Hematopoietic multipotent progenitor cell treated with erythropoietin and hydrocortisone succinate and interleukin-3 and kit ligand, for 6 days (in vitro differentiated cells): ENCODE results near the gene HPCAL1.

Experiments
- DNase-seq: peaks from one replicate; pipeline ENCODE4 v3.0.0-alpha.2; 2015

HPCAL1 gene

DNA sequence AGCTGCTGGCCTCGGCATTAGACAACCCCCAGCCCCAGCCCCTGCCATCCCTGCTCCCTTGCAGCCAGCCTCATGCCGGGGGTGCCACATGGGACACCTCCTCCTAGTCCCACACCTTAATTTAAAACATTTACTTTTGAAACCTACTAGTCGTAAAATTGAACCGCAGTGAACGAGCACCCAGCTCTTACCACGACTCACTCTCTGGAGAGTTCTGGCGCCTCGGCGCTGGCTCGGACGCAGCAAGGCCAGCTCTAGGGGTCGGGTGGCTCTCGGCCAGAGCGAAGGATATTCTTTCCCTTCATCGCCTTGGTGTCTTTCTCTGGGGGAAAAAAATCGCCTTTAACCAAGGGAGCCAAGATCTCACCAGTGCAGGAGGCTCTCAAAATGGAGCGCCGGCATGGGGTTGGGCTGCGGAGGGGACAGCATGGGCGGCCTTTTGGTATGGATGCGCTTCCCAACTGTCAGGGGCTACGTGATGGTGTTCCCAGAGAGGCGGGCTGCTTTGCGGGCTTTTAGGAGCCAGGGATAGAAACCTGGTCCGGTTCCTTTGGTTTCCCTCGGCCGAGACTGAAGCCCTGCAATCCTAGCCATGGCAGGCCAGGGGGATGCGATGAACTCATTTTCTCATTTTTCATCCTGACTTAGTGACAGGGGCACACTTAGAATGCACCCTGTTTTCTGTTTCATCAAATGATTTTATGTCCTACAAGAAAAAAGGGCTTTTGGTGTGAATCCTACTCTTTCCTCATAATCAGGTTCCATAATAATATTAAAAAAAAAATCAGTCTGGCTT is 2.0 kb downstream of the HPCAL1 start:
- no peak for DNase-seq

DNA sequence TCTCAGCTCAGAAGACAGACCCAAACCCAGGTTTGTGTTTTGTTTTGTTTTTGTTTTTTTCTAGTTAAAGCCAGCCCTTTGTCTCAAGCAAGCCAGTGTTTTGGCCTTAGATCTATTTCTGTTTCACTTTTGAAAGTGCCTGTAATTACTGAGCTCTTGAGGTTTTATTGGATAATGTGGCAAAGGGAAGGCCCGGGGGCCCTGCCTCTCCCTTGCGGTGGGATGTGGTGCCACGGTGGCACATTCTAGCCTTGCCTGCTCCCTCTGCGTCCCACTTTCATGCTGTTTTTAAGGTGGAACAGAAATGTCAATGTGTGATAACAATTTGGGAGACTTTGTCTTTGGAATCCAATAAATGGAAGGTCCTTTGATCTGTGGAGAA is 2.5 kb downstream of the HPCAL1 start:
- peak; percentile 31 for DNase-seq

DNA sequence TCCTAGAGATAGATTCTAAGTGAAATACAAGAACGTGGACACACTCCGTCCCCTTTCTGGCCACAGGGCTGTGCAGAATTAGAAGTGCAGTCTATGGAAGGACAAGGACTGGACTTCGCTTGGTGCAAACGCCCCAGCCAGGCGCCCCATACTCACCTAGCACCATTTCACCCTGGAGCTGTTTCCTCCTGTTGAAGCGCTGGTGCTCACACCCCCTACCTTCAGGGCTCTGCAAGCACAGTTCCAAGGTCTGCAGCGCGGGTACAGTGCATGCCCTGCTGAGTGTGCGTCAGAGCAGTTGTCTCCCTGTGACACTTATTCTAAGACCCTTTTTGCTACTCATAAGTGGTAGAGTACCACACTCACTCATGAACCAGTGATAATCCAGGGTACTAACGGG is 3.0 kb downstream of the HPCAL1 start:
- no peak for DNase-seq

DNA sequence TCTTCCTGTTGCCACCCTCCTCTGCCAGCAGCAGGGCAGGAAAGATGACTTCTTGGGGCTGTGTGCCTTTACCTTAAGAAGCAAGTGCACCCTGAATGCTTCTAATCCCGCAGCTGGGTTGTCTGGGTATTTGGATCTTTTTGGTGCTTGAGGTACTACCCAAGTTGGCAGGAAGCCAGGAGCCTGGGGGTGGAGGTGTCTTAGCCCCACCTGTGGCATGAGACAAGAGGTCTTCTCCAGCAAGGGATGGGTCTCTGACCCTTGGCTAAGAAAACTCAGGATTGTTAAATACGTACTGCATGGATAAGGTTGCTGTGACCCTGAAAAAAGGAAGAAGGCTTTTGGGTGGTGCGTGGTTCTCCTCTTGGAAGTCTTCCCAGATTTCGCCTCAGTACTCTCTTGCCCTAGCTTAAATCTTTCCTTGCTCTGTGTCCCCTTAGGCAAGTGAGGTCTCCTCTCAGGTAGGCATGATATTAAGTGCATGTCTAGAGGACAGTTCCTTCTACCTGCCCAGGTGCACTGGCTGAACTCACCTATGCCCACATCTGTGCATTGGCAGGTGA is 4.3 kb downstream of the HPCAL1 start:
- DNase-seq, result no peak

DNA sequence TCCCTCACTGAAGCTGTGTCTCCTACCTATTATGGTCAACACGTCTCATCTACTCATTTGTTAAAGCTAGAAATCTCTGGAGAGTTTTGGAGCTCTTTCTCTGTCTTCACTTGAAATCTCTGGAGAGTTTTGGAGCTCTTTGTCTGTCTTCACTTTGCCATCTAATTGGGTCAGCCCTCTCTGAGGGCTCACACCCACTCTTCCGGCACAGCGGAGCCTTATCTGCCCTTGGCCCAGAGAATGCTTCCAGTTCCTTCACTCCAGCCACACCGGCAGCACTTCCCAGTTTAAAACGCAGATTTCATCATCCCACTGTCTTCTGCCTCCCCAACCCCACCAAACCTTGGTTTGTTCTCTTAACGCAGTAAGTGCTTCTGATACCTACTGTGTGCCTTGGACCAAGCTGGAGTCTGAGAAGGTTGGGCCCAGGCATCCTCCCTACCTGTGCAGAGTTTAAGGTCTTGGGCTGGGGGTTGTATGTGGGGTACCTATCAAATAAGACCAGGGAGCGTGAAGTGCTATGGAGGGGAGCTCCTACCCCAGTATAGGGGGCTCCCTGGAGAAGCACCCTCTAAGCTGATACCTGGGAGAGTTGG is 5.0 kb downstream of the HPCAL1 start:
- DNase-seq, result peak; percentile 56

DNA sequence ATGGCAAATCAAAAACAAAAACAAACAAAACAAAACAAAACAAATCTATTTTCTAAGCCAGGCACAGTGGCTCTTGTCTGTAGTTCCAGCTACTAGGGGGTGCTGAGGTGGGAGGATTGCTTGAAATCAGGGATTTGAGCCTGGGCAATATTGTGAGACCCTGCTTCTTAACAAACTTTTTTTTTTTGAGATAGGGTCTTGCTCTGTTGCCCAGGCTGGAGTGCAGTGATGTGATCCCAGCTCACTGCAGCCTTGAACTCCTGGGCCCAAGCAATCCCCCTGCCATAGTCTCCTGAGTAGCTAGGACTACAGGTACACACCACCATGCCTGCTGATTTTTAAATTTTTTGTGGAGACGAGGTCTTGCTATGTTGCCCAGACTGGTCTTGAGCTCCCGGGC is 6.2 kb downstream of the HPCAL1 start:
- DNase-seq, result no peak

DNA sequence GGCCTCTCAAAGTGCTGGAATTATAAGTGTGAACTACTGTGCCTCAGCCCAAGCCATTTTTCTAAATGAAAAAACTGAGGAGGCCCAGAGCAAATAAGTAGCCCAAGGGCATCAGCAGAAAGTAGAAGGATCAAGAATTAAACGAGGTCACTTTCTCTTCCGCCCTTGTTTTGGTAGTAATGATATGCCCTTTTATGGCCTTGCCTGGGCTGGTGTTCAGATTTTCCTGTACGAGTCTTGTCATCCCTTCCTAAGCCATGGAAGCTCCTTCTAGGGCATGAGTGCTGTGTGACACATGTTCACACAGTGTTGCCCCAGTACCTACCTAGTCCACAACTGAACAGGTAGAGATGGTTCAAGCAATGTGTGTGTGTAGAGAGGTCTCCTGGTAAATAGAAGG is 6.6 kb downstream of the HPCAL1 start:
- DNase-seq, result no peak

DNA sequence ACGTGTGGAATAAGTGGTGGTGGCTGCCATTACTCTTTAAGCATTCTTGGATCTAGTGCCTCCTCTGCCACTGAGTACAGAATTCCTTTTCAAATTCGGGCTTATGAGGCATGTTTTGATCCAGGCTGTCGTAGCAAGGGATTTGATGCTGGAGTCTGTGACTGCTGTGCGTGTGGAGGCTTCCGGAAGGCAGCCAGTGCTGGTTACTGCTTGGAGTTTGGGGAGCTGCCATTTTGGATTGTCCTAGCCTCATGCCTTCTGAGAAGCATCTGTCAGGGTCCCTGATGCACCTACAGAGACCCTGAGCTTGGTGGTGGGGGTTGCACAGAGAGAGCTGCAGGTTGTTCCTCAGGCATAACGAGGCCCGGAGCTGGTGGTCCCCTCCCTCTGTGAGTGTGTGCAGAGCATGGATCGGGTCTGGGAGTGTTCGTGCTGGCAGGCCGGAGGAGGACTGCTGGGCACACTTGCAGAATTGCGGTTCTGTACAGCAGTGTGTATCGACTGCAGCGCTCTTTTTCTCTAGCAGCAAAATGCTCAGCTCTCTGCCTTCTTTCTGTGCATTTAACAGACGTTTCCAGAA is 7.7 kb downstream of the HPCAL1 start:
- no peak for DNase-seq

DNA sequence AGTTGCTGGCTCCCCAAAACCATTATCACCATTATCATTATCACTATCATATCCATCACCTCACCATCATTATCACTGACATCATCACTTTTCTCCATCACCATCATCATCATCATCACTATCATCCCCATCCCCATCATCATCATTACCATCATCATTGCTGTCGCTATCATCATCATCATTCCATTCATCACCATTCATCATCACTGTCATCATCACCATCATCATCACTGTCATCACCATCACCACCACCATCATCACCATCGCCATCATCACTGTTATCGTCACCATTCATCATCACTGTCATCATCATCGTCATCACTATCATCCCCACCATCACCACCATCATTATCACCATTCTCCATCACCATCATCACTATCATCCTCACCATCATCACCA is 9.0 kb downstream of the HPCAL1 start:
- no peak for DNase-seq

DNA sequence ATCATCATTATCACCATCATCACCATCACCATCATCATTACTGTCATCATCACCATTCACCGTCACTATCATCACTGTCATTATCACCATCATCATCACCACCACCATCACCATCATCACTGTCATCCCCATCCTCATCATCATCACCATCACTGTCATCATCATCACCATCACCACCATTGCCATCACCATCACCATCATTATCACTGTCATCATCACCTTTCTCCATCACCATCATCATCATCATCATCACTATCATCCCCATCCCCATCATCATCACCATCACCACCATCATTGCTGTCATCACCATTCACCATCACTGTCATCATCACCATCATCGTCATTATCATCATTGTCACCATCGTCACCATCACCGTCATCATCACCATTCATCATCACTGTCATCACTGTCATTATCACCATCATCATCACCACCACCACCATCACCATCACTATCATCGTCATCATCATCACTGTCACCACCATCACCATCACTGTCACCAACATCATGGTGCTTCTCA is 9.8 kb downstream of the HPCAL1 start:
- DNase-seq, result no peak

DNA sequence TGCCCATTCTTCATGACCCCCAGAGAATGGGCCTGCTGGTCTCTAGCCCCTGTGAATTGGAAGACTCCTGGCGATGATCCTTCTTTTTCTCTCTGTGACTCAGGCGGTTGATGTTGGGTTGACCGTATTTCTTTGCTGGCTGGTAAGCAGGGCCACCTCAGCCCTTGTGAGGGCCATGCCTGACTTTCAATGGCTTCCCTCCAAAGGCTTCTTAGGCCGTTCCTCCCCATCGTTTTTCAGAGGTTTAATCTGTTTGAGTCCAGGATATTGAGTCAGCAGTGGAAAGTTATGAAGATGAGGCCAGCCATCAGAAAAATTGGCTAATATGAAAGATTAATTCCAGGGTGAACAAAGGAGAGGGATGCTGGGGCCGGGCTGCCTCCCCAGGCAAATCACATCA is 13.6 kb downstream of the HPCAL1 start:
- no peak for DNase-seq

DNA sequence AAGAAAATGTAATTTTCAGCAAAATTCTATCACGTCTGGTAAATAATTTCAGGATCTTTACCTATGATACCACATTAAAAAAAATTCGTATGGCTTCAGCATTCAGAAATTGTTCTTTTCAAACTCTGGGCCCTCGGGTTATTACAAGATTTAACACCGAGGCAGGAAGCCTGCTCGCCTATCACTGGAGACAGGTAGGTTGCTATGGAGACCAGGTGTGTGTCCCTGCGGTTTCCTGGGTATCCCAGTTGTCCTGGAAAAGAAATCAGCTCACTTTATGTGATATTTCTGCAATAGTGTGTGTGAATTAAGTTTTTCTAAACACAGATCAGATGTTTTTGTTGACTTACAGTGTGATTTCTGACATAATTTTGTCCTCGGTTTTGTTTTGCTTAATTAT is 14.2 kb downstream of the HPCAL1 start:
- no peak for DNase-seq

DNA sequence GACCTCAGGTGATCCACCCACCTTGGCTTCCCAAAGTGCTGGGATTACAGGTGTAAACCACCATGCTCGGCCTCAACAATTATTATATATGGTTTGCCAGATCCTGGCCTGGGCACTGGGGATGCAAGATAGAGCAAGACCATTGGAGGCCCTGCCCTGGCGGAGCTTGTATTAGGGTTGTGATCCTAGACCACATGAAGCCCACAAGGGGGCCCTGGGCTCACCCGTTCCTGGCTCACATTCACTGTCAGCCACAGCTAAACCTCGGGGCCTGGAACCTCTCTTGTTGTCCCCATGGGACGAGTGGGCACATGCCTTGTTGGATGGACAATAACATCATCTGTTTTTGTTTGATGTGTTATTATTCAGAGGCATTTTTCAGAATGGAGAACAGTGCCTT is 14.9 kb downstream of the HPCAL1 start:
- DNase-seq, result no peak

DNA sequence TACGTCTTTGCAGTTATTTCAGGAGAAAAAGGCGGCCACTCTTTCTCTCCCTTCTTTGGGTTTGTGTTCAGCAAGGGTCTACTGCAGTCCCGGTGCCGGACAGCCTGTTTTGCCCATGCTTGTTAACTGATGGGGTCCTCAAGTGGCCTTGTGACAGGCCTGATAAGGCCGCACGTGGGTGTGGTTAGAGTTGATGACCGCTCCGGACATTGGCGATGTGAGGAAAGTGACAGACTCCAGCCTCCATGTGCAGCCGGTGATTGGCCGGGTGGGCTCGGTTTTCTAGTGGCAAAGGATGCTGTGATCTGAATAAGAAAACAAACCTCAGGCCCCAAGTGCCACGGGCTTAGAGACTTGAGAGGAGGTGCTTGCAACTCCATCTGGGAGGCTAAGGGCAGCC is 15.6 kb downstream of the HPCAL1 start:
- no peak for DNase-seq

DNA sequence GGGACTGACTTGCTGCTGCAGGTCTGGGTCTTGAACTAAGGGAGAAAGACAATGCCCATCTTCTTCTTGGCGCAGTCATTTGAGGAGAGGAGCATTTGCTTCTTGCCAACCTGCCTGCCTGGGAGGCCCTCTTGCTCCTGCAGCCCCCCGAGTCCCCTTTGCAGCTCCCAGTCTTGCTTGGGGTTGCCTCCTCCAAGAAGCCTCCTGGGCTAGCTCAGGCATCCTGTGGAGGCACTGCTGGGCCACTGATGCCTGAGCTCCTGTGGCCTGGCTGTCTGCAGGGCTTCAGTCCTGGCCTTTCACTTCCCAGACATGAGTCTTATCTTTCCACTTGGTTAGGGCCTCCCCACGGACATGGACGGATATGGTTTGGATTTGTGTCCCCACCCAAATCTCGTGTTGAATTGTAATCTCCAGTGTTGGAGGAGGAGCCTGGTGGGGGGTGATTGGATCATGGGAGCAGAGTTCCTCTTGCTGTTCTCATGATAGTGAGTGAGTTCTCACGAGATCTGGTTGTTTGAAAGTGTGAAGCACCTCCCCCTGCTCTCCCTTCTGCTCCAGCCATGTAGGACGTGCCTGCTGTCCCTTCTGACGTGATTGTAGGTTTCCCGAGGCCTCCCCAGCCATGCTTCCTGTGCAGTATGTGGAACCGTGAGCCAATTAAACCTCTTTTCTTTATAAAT is 17.3 kb downstream of the HPCAL1 start:
- DNase-seq, result no peak

DNA sequence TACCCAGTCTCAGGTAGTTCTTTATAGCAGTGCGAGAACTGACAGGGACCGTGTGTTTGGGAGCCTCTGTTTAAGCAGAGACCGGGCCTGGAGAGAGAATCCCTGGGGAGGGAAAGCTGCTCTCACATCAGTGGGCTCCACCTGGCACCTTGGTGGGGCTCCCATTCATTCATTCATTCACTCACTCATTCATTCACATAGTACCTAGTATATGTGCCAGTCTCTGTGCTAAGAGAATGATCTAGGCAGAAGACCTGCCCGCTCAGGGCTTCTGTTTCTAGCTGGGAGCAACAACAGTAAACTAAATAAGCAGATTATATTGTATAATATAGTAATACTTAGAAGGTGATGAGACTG is 17.8 kb downstream of the HPCAL1 start:
- no peak for DNase-seq

DNA sequence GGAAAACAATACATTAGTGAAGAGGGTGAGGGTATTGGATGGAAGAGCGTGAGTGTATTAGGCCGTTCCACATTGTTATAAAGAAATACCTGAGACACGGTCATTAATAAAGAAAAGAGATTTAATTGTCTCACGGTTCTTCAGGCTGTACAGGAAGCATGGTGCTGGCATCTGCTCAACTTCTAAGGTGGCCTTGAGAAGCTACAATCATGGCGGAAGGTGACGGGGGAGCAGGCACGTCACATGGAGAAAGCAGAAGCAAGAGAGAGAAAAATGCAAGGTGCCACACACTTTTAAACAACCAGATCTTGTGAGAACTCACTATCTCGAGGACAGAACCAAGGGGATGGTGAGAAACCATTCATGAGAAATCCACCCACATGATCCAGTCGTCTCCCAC is 18.2 kb downstream of the HPCAL1 start:
- no peak for DNase-seq

DNA sequence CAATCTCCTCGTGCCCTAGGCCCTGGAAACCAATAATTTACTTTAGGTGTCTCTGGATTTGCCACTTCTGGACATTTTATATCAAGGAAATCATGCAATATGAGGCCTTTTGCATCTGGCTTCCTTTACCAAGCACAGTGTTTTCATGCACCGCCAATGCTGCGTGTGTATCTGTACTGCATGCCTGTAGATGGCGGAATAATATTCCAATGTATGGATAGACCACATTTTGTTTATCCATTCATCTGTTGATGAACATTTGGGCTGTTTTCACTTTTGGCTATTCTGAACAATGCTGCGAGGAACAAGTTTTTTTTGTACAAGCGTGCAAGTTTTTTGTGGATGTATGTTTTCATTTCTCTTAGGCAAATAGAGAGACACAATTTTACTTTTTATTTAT is 18.9 kb downstream of the HPCAL1 start:
- no peak for DNase-seq

DNA sequence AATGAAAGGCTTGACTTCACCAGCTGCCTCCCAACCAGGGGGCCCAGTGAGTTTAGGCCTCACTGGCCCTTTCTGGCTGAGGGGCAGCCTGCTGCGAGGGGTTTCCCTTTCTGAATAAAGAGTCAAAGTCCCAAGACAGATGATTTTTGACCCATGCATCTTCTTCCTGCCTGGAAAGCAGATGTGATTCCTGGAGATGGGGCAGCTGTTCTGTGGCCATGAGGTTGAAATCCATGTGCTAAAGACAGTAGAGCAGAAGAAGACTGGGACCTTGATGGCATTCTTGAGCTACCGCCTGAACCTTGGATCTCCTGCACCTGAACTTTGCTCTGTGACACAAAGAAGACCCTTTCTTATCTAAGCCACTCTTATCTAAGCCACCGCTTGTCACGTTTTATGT is 19.8 kb downstream of the HPCAL1 start:
- DNase-seq, result no peak

DNA sequence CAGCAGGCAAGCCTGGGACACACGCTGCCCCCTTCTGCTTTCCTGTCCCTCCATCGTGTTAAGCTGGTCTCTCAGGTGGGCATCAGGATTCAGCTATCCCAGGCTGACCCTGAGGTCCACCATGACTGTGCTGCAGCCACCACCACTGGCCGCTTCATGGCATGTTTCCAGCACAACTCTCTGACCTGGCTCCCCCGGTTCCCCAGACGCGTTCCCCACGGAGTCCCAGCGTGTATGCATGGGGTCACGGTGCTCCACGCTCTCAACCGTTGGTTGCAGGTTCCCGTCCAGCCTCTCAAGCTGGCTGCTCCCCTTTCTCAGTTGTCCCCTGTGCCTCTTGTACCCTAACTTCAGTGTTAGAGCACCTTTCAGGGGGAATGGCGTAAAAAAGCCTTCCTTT is 20.3 kb downstream of the HPCAL1 start:
- no peak for DNase-seq

DNA sequence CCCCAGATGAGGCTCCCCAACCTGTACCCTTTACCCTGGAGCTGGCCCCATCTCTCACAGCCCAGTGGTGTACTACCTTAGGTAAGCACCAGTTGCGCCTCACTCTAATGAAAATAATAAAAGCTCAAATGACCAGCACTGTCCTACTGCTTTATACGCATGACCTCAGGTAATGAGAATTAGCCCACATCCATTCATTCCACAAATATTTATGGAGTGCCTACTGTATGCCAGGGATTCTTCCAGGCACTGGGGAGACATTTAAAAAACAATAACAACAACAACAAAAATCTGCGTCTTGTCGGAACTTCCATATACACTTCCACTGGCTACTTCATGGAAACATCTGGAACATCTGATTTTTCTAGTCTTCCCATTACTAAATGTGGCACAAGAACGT is 20.8 kb downstream of the HPCAL1 start:
- DNase-seq, result no peak

DNA sequence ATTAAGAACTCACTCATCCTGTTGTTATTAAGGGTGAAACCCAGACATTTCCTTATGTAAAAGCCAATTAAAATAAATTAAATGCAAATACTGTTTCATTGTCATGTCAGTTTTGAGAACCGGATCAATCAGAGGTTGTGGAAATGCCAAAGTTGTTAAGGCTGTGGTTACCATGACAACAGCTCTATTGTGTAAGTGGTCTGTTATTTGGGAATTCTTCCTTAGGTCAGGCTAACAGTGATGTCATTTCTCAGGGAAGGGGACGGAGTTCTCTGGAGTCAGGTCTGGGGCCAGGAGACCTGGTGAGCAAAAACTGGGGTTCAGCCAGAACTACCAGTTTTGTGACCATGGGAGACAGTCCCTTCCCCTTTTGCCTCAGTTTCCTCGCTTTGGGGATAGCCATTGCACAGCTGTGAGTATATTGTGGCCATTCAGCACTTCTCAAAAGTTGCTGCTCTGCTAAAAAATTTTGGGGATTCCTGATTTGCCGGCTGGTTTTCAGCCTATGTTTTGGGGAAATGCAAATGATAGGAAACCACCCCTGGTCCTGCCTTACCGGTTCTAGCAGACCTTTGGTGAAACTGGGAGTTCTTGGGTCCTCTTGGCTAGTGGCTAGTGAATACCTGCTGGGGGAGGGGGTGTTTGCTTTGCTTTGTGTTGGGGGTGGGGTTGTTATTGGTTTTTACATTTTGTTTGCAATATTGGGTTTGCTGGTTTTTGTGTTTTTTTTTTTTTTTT is 21.6 kb downstream of the HPCAL1 start:
- no peak for DNase-seq
